IPS DF 19.7 (cell line): ENCODE data around the gene METTL21C.

Experiments
- DNase-seq: peaks from one replicate; pipeline ENCODE4 v3.0.0-alpha.2; 2013; ENCODE audit warnings: low read depth, low spot score

METTL21C gene

DNA sequence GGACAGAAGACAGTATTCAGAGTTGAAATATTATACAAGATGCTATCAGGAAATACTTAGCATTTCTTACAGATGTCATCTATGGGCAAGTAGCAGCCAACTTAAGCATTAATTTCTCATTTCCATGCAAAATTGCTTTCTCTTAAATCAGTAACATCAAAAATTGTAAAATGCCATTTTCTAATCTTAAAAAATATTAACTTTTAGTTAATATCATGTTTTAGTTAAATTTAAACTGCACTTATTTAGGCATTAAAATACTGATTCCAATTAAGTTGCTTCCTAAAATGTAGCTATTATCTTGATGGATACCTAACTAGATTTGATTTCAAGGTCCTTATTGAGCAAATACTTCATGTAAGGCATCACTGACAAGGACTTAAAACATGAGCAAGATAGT lies 27.8 kb downstream of the METTL21C start:
- no peak for DNase-seq

DNA sequence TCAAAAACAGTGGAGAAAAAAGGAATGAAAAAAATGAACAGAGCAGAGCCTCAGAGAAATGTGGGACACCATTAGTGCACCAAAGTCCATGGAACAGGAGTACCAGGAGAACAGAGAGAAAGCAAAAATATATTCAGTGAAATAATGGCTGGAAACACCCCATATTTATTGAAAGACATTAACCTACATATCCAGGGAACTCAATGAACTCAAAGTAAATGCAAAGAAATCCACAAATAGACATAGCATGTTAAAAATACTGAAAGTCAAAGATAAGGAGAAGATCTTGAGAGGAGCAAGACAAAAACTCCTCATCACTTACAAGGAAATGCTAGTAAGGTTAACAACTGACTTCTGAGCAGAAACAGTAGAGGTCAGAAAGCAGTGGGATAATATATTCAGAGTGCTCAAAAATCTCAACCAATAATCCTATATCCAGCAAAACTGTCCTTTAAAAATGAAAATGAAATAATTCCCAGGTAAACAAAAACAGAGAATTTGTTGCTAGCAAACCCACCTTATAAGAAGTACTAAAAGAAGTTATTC lies 35.6 kb downstream of the METTL21C start:
- DNase-seq = no peak

DNA sequence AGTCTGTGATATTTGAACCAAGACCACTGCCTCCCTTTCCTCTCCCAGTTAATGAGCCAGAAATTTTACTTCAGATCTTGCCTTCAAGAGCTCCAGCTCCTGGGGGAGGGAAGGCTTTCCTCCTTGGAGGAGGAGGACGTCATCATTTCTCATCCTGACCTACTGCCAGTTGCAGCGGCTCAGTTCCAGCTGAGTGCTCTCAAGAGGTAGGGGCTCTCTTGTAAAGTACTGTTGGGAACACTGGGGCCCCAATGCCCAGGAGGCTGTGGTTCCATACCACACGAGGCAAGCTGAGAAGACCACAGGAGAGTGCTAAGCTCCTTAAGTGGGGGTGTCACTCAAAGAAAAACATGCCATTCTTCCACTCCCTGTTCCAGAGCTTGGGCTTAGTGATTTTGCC lies 36.2 kb downstream of the METTL21C start:
- no peak for DNase-seq

DNA sequence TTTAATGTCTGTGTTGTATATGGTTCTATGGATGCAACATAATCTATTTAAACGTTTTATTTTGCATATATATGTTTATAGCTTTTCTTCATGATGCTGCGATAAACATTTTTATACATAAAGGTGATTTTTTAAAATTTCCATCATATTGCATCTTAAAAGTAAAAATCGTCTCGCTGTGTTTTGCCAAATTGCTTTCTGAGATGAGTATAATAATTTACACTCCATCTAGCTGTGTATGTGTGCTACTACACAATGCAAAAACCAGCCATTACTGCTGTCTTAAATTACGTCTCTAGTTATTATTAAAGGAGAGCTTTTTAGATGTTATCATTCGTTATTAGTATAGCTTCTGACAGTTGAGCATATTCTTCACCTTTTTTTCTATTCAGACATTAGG lies 37.2 kb downstream of the METTL21C start:
- DNase-seq = no peak

DNA sequence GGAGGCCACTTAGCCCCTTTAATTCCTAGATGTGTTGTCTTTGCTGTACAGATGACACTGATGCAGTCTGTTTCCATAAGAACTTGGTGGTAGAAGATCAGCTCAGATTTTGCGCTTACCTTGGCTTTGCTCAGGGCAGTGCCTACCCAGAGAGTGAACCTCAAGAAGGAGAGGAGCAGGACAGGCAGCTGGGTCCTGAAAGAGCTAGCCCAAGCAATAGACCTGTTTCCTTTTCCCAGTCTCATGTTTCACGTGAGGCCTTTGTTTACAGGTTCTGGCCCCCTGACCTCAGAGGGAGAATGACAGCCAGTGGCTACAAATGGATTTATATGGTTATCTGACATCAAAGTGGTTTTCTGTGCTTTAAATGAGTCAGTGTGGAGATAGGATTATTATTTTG lies 40.1 kb downstream of the METTL21C start:
- DNase-seq = no peak

DNA sequence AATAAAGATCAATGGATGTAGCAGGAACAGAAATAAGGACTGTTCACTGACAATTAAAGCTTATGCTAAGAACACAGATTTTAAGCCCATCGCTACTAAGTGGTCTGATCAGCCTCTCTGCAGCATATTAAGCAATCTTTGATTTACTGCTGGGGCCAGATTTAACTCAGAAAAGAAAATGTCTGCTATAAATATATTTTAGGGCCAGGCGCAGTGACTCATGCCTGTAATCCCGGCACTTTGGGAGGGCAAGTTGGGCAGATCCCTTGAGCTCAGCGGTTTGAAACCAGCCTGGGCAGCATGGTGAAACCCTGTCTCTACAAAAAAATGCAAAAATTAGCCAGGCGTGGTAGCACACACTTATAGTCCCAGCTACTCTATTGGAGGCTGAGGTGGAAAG lies 43.0 kb downstream of the METTL21C start:
- no peak for DNase-seq

DNA sequence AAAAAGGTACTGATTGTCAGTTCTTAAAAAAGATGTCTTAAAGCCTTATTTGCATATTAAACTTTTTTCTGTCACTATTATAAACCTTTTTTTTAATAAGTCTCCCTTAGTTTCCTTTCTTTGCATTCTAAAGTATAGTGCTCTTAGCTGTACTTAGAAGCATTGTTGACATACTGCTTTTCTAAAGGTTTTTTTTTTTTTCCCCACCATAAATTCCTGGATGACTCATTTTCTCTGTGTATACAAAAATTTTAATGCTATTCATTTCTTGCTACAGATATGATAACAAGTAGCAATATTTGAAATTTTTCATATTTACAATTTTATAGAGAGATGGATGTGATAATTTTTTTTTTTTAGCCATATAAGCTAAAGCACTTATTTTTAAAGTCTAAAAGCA lies 43.5 kb downstream of the METTL21C start:
- no peak for DNase-seq

DNA sequence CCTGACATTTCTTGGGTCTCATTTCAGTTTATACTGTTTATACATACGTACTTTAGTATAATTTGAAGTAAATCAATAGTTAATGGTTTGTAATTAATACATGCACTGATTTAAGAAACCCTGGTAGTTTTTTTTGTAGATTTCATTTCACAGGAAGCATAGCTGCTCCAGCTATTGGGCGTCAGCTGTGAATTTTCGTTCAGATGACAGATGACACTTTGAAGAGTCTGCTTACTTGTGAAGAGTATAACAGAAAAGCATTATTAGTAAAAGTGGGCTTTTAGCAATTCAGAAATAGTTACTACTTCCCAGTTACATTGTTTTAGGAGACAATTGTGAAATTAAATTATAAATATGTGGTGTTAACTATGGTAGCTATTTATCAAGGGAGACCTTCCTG lies 44.4 kb downstream of the METTL21C start:
- no peak for DNase-seq

DNA sequence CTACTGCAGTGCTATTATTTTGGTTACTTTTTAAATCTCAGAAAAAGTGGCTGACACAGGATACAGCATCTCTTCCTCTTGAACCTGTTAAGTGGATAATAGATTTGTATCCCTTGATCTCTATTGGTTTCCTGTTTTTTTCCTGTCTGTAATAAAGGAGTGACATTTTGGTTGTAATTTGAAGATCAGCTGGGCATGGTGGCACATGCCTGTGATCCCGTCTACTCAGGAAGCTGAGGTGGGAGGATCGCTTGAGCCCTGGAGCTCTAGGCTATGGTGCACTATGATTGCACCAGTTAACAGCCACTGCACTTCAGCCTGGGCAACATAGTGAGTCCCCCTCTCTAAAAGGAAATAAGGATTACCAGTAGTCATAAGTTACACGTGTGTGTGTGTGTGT lies 46.8 kb downstream of the METTL21C start:
- no peak for DNase-seq

DNA sequence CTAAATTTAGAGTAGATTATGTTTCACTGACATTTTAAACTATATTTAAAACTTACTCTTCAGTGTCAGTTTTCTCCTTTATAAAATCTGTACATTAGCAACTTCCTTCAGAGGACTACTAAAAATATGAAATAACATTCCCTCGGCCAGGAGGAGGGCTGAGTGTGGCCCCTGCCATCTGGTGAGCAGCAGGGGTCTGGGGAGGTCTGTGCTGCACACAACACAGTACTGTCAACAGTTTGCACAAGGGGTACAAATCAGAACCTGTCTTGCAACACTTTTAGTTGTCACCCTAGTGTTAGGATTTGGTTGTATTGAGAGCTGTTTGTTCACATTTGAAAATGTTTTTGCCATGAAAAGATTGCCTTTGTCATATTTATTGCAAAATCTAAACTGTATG lies 49.1 kb downstream of the METTL21C start:
- DNase-seq = no peak

DNA sequence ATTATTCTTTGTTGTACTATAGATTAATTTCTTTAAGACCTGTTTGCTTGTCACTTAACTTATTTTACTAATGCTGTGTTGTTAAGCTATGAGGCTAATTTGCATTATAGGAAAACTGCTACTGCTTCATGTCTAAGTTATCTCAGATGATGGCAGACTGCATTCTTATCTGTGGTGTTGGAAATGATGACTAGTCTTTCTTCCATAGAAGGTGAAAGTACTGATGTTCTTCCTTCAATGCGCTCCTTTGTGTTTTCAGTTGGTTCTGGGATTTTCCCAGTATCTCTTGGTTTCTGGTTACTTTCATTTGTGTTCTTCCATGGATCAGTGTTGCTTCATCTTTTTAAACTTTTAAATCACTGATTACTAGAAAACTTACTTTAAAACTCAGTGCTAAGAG lies 51.2 kb downstream of the METTL21C start:
- DNase-seq = no peak

DNA sequence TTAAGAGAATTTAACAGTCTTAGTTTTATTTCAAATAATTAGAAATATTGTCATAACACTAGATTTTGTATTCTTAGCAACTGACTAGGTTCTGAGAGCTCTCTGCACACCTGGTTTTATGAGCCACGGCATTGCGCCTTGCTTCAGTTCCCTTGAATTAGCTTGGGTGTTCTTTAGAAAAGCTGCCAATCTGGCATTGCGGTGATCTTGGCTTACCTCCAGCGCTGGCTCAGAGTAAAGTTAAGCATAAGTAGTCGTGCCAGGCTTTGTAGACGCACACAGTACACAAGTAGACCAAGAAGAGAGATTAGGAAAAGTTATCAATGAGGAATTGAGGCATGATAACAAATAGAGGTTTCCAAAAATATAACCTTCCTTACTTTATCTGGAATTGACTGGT lies 52.4 kb downstream of the METTL21C start:
- no peak for DNase-seq

DNA sequence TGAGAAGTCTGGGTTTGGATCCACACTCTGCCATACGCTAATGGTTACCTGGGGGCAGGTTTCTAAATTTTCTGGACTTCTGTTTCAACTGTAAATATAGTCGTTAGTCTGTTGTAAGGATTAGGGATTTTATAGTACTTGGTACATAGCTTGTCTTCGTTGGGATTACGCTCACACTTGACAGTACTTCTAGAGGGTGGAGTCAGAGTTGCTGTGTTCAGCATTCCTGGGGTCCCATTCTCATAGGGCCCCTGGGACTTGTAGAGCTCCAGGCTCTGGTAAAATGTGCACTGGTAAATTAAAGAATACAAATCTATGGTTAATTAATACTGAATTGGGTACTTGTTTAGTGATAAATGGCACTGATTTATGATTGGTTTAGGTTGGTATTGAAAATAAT lies 52.8 kb downstream of the METTL21C start:
- no peak for DNase-seq

DNA sequence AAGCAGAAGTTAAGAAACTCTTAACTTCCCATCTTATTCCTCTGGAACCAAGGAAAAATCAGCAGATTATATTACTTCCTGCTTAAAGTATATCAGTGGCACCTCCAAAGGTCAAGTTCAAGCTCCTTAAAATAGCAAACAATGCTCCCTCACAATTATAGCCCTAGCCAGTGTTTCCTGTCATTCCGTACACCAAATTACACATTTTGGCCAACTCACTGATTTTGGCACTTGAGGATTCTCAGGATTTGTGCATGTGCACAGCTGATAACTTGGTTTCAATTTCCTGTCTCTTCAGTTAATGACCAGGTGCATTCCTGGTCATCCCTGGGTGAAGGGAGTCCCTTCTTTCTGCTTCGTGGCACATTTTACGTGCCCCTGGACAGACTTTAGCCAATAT lies 56.1 kb downstream of the METTL21C start:
- DNase-seq = no peak
